HEK293 (cell line): ENCODE measurements around the gene RAI14.

ENCODE experiments used
- SCRT1 ChIP-seq: fragments of 450-650 bp; formaldehyde crosslinking; IDR thresholded peaks from 2 replicates; pipeline ENCODE4 v1.5.1; 2016; ENCODE audit warnings: missing biosample characterization, missing genetic modification characterization, borderline replicate concordance
- YY1 ChIP-seq: fragments of 450-650 bp; formaldehyde crosslinking; IDR thresholded peaks from 2 replicates; pipeline ENCODE4 v1.5.1; 2018; ENCODE audit warnings: missing biosample characterization, missing genetic modification characterization
- YY2 ChIP-seq: fragments of 450-650 bp; formaldehyde crosslinking; IDR thresholded peaks from 2 replicates; pipeline ENCODE4 v1.5.1; 2016; ENCODE audit warnings: missing biosample characterization, missing genetic modification characterization
- ZBTB17 ChIP-seq: fragments of 450-650 bp; formaldehyde crosslinking; IDR thresholded peaks from 2 replicates; pipeline ENCODE4 v1.5.1; 2016; ENCODE audit warnings: missing biosample characterization, missing genetic modification characterization
- ZEB2 ChIP-seq: fragments of 450-650 bp; formaldehyde crosslinking; IDR thresholded peaks from 2 replicates; pipeline ENCODE4 v1.5.1; 2016; ENCODE audit warnings: missing biosample characterization, missing genetic modification characterization
- ZFHX2 ChIP-seq: fragments of 450-650 bp; formaldehyde crosslinking; conservative IDR thresholded peaks from 2 replicates; pipeline ENCODE4 v1.5.1; 2016; ENCODE audit warnings: missing biosample characterization, missing genetic modification characterization
- ZFP3 ChIP-seq: fragments of 450-650 bp; formaldehyde crosslinking; IDR thresholded peaks from 2 replicates; pipeline ENCODE4 v1.5.1; 2016; ENCODE audit warnings: low read depth, missing biosample characterization, missing genetic modification characterization
- ZIC2 ChIP-seq: fragments of 450-650 bp; formaldehyde crosslinking; IDR thresholded peaks from 2 replicates; pipeline ENCODE4 v1.5.1; 2016; ENCODE audit warnings: missing biosample characterization, missing genetic modification characterization
- ZNF16 ChIP-seq: fragments of 450-650 bp; formaldehyde crosslinking; IDR thresholded peaks from 2 replicates; pipeline ENCODE4 v1.5.1; 2016; ENCODE audit warnings: low read depth, missing biosample characterization, missing genetic modification characterization
- ZNF391 ChIP-seq: fragments of 450-650 bp; formaldehyde crosslinking; IDR thresholded peaks from 2 replicates; pipeline ENCODE4 v1.5.1; 2016; ENCODE audit warnings: low read depth, missing biosample characterization, missing genetic modification characterization, borderline replicate concordance
- ZNF48 ChIP-seq: fragments of 450-650 bp; formaldehyde crosslinking; IDR thresholded peaks from 2 replicates; pipeline ENCODE4 v1.5.1; 2016; ENCODE audit warnings: missing biosample characterization, missing genetic modification characterization
- ZNF501 ChIP-seq: fragments of 450-650 bp; formaldehyde crosslinking; IDR thresholded peaks from 2 replicates; pipeline ENCODE4 v1.5.1; 2016; ENCODE audit warnings: missing biosample characterization, missing genetic modification characterization
- ZNF510 ChIP-seq: fragments of 450-650 bp; formaldehyde crosslinking; IDR thresholded peaks from 2 replicates; pipeline ENCODE4 v1.5.1; 2018; ENCODE audit warnings: mild to moderate bottlenecking, missing genetic modification characterization, missing biosample characterization; ENCODE audit not compliant: insufficient replicate concordance
- ZNF561 ChIP-seq: fragments of 450-650 bp; IDR thresholded peaks from 2 replicates; pipeline ENCODE4 v1.5.1; 2018; ENCODE audit warnings: missing biosample characterization, missing genetic modification characterization, borderline replicate concordance
- ZNF596 ChIP-seq: fragments of 450-650 bp; IDR thresholded peaks from 2 replicates; pipeline ENCODE4 v1.5.0; 2018; ENCODE audit warnings: missing biosample characterization, mild to moderate bottlenecking, missing genetic modification characterization, moderate library complexity
- ZNF624 ChIP-seq: fragments of 450-650 bp; formaldehyde crosslinking; IDR thresholded peaks from 2 replicates; pipeline ENCODE4 v1.5.1; 2017; ENCODE audit warnings: missing biosample characterization, missing genetic modification characterization
- ZNF629 ChIP-seq: fragments of 450-650 bp; formaldehyde crosslinking; IDR thresholded peaks from 2 replicates; pipeline ENCODE4 v1.5.1; 2017; ENCODE audit warnings: missing biosample characterization, missing genetic modification characterization
- ZXDB ChIP-seq: fragments of 450-650 bp; formaldehyde crosslinking; IDR thresholded peaks from 2 replicates; pipeline ENCODE4 v1.5.1; 2016; ENCODE audit warnings: missing biosample characterization, missing genetic modification characterization
- TF ChIP-seq, protein P1 (sequence below): fragments of 450-650 bp; formaldehyde crosslinking; IDR thresholded peaks from 2 replicates; pipeline ENCODE4 v1.5.1; 2016; ENCODE audit warnings: missing biosample characterization, missing genetic modification characterization
- TF ChIP-seq, protein P2 (sequence below): fragments of 450-650 bp; formaldehyde crosslinking; IDR thresholded peaks from 2 replicates; pipeline ENCODE4 v1.5.1; 2016; ENCODE audit warnings: missing biosample characterization, missing genetic modification characterization, borderline replicate concordance
- TF ChIP-seq, protein P3 (sequence below): IDR thresholded peaks from 2 replicates; pipeline ENCODE4 v1.6.1; 2011; ENCODE audit warnings: mild to moderate bottlenecking, low read depth, low read length, borderline replicate concordance
- TF ChIP-seq, protein P4 (sequence below): fragments of 450-650 bp; formaldehyde crosslinking; IDR thresholded peaks from 2 replicates; pipeline ENCODE4 v1.5.1; 2016; ENCODE audit warnings: missing biosample characterization, missing genetic modification characterization
- TF ChIP-seq, protein P5 (sequence below): fragments of 450-650 bp; formaldehyde crosslinking; IDR thresholded peaks from 2 replicates; pipeline ENCODE4 v1.5.1; 2016; ENCODE audit warnings: missing biosample characterization, missing genetic modification characterization
- TF ChIP-seq, protein P6 (sequence below): fragments of 450-650 bp; formaldehyde crosslinking; IDR thresholded peaks from 2 replicates; pipeline ENCODE4 v1.5.1; 2016; ENCODE audit warnings: missing biosample characterization, missing genetic modification characterization

The RAI14 gene

DNA sequence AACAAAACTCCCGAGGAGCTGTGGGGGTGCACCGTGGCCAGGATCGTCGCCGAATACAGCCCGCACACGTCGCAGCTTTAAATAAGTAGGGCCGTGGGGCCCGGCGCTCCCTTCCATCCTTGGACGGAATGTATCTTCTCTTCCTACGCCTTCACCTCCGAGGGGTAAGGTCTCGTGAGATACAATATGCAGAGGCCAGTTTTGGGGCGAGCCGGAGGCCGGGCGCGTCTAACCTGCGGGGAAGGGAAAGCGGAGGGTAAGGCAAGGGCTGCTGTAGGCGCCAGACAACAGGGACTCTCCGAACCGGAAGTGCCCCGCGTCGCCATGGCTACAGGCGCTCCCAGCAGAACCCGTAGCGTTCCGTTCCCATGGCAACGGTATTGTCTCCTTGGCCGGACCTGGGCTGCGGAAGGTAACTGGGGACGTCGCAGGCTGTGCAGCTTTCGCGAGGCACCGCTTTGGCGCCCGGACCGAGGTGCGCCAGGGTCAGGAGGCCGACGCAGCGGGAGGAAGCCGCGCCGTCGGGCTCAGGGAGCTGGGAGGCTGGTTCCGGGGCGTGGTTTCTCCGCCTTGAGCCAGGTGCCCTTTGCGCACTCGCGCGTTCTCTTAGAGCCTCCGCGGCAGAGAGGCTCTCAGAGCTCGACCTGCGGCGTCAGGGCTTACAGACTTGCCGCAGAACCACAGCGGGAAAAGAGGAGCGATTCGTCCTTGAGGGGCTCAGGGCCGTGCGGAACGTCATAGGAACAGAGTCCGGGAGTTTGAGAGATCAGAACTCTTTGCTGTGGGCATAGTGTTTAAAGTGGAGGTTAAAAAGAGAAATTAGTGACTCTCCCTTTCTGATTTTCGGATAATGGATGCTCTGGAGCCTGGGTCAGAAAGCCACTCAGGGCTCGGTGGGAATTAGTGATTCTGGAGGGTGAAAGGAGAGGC lies 182.9 kb downstream of the RAI14 start, which contains the start of gene TTC23L (continued):
- TF ChIP-seq, protein P1, sequence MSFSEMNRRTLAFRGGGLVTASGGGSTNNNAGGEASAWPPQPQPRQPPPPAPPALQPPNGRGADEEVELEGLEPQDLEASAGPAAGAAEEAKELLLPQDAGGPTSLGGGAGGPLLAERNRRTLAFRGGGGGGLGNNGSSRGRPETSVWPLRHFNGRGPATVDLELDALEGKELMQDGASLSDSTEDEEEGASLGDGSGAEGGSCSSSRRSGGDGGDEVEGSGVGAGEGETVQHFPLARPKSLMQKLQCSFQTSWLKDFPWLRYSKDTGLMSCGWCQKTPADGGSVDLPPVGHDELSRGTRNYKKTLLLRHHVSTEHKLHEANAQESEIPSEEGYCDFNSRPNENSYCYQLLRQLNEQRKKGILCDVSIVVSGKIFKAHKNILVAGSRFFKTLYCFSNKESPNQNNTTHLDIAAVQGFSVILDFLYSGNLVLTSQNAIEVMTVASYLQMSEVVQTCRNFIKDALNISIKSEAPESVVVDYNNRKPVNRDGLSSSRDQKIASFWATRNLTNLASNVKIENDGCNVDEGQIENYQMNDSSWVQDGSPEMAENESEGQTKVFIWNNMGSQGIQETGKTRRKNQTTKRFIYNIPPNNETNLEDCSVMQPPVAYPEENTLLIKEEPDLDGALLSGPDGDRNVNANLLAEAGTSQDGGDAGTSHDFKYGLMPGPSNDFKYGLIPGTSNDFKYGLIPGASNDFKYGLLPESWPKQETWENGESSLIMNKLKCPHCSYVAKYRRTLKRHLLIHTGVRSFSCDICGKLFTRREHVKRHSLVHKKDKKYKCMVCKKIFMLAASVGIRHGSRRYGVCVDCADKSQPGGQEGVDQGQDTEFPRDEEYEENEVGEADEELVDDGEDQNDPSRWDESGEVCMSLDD (tag by site-specific recombination): no peak
- TF ChIP-seq ZNF561 (tag by site-specific recombination) (peak; percentile 71; the same call in 1 of the 2 replicates), YY2 (tag by site-specific recombination) (no peak), ZFP3 (tag by site-specific recombination) (no peak), ZXDB (tag by site-specific recombination) (peak; percentile 96; the same call in 1 of the 2 replicates), ZNF510 (tag by site-specific recombination) (no peak), ZNF501 (tag by site-specific recombination) (peak; percentile 92), ZNF391 (tag by site-specific recombination) (peak; percentile 81; the same call in 1 of the 2 replicates), ZNF629 (tag by site-specific recombination) (peak; percentile 71), YY1 (tag by site-specific recombination) (peak; percentile 56; the same call in 1 of the 2 replicates), ZNF624 (tag by site-specific recombination) (no peak), ZNF48 (no peak), ZNF16 (tag by site-specific recombination) (no peak), ZEB2 (tag by site-specific recombination) (peak; percentile 84), ZIC2 (tag by site-specific recombination) (peak; percentile 86), ZFHX2 (tag by site-specific recombination) (peak; percentile 19), ZNF596 (peak; percentile 68; the same call in 1 of the 2 replicates), ZBTB17 (peak; percentile 96), SCRT1 (tag by site-specific recombination) (no peak)
- TF ChIP-seq, protein P2, sequence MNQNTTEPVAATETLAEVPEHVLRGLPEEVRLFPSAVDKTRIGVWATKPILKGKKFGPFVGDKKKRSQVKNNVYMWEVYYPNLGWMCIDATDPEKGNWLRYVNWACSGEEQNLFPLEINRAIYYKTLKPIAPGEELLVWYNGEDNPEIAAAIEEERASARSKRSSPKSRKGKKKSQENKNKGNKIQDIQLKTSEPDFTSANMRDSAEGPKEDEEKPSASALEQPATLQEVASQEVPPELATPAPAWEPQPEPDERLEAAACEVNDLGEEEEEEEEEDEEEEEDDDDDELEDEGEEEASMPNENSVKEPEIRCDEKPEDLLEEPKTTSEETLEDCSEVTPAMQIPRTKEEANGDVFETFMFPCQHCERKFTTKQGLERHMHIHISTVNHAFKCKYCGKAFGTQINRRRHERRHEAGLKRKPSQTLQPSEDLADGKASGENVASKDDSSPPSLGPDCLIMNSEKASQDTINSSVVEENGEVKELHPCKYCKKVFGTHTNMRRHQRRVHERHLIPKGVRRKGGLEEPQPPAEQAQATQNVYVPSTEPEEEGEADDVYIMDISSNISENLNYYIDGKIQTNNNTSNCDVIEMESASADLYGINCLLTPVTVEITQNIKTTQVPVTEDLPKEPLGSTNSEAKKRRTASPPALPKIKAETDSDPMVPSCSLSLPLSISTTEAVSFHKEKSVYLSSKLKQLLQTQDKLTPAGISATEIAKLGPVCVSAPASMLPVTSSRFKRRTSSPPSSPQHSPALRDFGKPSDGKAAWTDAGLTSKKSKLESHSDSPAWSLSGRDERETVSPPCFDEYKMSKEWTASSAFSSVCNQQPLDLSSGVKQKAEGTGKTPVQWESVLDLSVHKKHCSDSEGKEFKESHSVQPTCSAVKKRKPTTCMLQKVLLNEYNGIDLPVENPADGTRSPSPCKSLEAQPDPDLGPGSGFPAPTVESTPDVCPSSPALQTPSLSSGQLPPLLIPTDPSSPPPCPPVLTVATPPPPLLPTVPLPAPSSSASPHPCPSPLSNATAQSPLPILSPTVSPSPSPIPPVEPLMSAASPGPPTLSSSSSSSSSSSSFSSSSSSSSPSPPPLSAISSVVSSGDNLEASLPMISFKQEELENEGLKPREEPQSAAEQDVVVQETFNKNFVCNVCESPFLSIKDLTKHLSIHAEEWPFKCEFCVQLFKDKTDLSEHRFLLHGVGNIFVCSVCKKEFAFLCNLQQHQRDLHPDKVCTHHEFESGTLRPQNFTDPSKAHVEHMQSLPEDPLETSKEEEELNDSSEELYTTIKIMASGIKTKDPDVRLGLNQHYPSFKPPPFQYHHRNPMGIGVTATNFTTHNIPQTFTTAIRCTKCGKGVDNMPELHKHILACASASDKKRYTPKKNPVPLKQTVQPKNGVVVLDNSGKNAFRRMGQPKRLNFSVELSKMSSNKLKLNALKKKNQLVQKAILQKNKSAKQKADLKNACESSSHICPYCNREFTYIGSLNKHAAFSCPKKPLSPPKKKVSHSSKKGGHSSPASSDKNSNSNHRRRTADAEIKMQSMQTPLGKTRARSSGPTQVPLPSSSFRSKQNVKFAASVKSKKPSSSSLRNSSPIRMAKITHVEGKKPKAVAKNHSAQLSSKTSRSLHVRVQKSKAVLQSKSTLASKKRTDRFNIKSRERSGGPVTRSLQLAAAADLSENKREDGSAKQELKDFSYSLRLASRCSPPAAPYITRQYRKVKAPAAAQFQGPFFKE (tag by site-specific recombination): no peak
- TF ChIP-seq, protein P3, sequence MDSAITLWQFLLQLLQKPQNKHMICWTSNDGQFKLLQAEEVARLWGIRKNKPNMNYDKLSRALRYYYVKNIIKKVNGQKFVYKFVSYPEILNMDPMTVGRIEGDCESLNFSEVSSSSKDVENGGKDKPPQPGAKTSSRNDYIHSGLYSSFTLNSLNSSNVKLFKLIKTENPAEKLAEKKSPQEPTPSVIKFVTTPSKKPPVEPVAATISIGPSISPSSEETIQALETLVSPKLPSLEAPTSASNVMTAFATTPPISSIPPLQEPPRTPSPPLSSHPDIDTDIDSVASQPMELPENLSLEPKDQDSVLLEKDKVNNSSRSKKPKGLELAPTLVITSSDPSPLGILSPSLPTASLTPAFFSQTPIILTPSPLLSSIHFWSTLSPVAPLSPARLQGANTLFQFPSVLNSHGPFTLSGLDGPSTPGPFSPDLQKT: no peak
- TF ChIP-seq, protein P4, sequence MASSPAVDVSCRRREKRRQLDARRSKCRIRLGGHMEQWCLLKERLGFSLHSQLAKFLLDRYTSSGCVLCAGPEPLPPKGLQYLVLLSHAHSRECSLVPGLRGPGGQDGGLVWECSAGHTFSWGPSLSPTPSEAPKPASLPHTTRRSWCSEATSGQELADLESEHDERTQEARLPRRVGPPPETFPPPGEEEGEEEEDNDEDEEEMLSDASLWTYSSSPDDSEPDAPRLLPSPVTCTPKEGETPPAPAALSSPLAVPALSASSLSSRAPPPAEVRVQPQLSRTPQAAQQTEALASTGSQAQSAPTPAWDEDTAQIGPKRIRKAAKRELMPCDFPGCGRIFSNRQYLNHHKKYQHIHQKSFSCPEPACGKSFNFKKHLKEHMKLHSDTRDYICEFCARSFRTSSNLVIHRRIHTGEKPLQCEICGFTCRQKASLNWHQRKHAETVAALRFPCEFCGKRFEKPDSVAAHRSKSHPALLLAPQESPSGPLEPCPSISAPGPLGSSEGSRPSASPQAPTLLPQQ (tag by site-specific recombination): peak; percentile 93
- TF ChIP-seq, protein P5, sequence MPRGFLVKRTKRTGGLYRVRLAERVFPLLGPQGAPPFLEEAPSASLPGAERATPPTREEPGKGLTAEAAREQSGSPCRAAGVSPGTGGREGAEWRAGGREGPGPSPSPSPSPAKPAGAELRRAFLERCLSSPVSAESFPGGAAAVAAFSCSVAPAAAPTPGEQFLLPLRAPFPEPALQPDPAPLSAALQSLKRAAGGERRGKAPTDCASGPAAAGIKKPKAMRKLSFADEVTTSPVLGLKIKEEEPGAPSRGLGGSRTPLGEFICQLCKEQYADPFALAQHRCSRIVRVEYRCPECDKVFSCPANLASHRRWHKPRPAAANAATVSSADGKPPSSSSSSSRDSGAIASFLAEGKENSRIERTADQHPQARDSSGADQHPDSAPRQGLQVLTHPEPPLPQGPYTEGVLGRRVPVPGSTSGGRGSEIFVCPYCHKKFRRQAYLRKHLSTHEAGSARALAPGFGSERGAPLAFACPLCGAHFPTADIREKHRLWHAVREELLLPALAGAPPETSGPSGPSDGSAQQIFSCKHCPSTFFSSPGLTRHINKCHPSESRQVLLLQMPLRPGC: peak; percentile 21; the same call in 1 of the 2 replicates
- TF ChIP-seq, protein P6, sequence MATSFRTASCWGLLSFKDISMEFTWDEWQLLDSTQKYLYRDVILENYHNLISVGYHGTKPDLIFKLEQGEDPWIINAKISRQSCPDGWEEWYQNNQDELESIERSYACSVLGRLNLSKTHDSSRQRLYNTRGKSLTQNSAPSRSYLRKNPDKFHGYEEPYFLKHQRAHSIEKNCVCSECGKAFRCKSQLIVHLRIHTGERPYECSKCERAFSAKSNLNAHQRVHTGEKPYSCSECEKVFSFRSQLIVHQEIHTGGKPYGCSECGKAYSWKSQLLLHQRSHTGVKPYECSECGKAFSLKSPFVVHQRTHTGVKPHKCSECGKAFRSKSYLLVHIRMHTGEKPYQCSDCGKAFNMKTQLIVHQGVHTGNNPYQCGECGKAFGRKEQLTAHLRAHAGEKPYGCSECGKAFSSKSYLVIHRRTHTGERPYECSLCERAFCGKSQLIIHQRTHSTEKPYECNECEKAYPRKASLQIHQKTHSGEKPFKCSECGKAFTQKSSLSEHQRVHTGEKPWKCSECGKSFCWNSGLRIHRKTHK (tag by site-specific recombination): no peak
